Ascending aorta (tissue), 2 donors: ENCODE data around the gene EVX2. TPM values are rescaled to one million over a fixed set of nuclear protein-coding genes. Genes with fewer than 3 reads are reported as not detected.

ENCODE experiments used
- DNase-seq, 2 donors: peaks; one replicate each; pipeline ENCODE4 v3.0.0-alpha.2; 2019; ENCODE audit warnings: low spot score in 2 of 2
- H3K27ac ChIP-seq, 2 donors: fragments of 200-600 bp; sonication (generic); one replicate each; pipeline ENCODE4 v1.5.1; 2016 to 2017; ENCODE audit warnings: mild to moderate bottlenecking in 1 of 2
- H3K27me3 ChIP-seq: fragments of 200-600 bp; sonication (generic); one replicate; pipeline ENCODE4 v1.5.1; 2017
- H3K36me3 ChIP-seq, 2 donors: fragments of 200-600 bp; sonication (generic); one replicate each; pipeline ENCODE4 v1.5.1; 2016
- H3K4me1 ChIP-seq, 2 donors: fragments of 200-600 bp; sonication (generic); one replicate each; pipeline ENCODE4 v1.5.1; 2016 to 2017; ENCODE audit warnings: mild to moderate bottlenecking in 1 of 2
- H3K4me3 ChIP-seq, 2 donors: fragments of 200-600 bp; sonication (generic); one replicate each; pipeline ENCODE4 v1.5.1; 2016 to 2017; ENCODE audit warnings: mild to moderate bottlenecking in 1 of 2
- H3K9me3 ChIP-seq, 2 donors: fragments of 200-600 bp; sonication (generic); one replicate each; pipeline ENCODE4 v1.5.1; 2016
- intact Hi-C: fragments of 100-400 bp; cut with DNase I; formaldehyde crosslinking; loops from one replicate; pipeline ENCODE4 v1.15.1; 2023
- total RNA-seq: library from RNA; depleted of rRNA; stranded (reverse); fragments of >200 nt; gene quantifications from one replicate; pipeline ENCODE4 v1.1.0, GENCODE V29; 2016
- TF ChIP-seq, protein P1 (sequence below), 3 experiments: fragments of 200-600 bp in 2 of 3; fragments of 450-650 bp in 1 of 3; sonication (generic) in 2 of 3; IDR thresholded peaks; one replicate each; pipeline ENCODE4 v1.5.1; 2016 to 2019; ENCODE audit warnings: antibody characterized with exemption in 3 of 3, mild to moderate bottlenecking in 1 of 3, moderate library complexity in 1 of 3

Gene EVX2
- total RNA-seq, 1 donor from 2014 or later: not detected

DNA sequence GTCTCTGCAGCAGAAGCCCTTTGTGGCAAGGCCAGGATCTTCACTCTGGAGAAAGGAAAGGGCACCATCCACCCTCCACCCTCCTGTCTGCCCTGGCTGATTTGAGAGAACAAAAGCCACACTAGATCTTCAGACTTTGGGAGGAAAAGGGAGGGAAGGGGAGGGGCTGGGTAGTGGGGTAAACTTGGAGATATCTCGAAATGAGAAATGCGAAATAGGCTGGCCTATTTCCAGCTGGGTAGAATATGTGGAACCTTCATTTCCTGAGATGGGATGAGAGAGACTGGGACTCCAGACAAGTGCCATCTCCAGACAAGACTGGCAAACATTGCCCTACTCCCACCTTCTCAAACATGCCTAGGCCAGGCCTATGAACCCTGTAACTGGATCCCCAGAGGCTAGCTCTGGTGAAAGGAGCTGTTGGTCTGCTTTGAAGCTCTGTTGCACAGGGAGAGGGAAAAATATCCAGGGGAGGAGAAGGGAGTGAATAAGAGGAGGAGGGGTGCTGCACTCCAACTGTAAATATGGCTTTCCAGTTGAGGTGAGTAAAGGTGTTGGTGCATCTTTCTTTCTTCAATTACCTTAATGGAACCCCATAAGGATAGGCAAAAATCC, 17.6 kb upstream of the EVX2 start:
- H3K9me3 ChIP-seq: no peaks in the 10 kb centered on the region
- intact Hi-C loops: loop anchor here (10.0 kb wide), 1 partner anchor 917 kb away; the partner anchor contains the start of gene ATP5MC3
- H3K36me3 ChIP-seq: no peaks in the 10 kb centered on the region
- H3K27me3 ChIP-seq: peaks cover 60% of the 10 kb centered on the region
- TF ChIP-seq, protein P1, sequence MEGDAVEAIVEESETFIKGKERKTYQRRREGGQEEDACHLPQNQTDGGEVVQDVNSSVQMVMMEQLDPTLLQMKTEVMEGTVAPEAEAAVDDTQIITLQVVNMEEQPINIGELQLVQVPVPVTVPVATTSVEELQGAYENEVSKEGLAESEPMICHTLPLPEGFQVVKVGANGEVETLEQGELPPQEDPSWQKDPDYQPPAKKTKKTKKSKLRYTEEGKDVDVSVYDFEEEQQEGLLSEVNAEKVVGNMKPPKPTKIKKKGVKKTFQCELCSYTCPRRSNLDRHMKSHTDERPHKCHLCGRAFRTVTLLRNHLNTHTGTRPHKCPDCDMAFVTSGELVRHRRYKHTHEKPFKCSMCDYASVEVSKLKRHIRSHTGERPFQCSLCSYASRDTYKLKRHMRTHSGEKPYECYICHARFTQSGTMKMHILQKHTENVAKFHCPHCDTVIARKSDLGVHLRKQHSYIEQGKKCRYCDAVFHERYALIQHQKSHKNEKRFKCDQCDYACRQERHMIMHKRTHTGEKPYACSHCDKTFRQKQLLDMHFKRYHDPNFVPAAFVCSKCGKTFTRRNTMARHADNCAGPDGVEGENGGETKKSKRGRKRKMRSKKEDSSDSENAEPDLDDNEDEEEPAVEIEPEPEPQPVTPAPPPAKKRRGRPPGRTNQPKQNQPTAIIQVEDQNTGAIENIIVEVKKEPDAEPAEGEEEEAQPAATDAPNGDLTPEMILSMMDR (IDR thresholded peaks at IDR 0.05): no peak
- H3K4me3 ChIP-seq: no peak overlapping the region
- H3K27ac ChIP-seq: no peak overlapping the region
- peaks cover 13 to 24% of the 10 kb centered on the region in 2 donors for H3K4me1 ChIP-seq
- peak in 1 of 2 donors; percentile 19 for DNase-seq

DNA sequence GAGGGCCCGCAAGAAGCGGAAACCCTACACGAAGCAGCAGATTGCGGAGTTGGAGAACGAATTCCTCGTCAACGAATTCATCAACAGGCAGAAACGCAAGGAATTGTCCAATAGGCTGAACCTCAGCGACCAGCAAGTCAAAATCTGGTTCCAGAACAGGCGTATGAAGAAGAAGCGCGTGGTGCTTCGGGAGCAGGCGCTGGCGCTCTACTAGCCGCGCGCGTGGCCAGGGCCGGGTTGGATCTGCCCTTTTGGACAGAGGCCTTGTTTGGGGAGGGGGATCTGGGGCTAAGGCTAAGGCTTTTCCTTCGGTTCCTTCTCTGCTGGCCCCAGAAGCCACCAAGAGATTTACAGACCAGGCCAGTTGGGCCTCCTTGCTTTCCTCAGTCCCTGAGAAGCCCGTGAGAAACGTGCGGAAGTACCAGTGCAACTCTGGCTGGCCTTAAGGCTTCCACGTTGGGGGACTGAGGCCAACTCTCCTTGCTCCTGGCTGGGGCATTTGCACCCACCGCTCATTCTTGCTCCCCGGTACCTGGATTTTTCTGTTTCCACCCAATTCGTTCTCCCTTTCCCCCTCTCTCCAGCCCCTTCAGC, 16.9 kb upstream of the EVX2 start:
- peaks cover 56% of the 10 kb centered on the region for H3K27me3 ChIP-seq
- H3K4me1 ChIP-seq: peaks cover 13 to 24% of the 10 kb centered on the region in 2 donors
- DNase-seq: peak in 1 of 2 donors; percentile 22
- no peak overlapping the region for H3K27ac ChIP-seq
- TF ChIP-seq, protein P1 (IDR thresholded peaks at IDR 0.05): no peak
- H3K9me3 ChIP-seq: no peaks in the 10 kb centered on the region
- no peak overlapping the region for H3K4me3 ChIP-seq
- H3K36me3 ChIP-seq: no peaks in the 10 kb centered on the region
- intact Hi-C loops: loop anchor here (10.0 kb wide), 1 partner anchor 916 kb away; the partner anchor contains the start of gene ATP5MC3

DNA sequence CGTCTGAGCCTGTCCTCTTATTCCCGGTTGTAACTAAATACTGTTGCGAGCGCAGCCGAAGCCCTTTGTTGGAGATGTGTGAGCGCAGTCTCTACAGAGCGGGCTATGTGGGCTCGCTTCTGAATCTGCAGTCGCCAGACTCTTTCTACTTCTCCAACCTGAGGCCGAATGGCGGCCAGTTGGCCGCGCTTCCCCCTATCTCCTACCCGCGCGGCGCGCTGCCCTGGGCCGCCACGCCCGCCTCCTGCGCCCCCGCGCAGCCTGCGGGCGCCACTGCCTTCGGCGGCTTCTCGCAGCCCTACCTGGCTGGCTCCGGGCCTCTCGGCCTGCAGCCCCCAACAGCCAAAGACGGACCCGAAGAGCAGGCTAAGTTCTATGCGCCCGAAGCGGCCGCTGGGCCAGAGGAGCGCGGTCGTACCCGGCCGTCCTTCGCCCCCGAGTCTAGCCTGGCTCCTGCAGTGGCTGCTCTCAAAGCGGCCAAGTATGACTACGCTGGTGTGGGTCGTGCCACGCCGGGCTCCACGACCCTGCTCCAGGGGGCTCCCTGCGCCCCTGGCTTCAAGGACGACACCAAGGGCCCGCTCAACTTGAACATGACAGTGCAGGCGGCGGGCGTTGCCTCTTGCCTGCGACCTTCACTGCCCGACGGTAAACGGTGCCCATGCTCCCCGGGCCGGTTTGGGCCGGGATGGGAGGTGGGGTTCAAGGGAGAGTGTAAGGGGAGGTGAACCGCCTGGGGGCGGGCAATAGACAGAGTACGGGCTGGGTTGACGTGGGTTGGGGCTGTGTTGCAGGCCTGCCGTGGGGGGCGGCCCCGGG, 16.2 kb upstream of the EVX2 start, which contains the start of gene HOXD12:
TSS of gene HOXD12 (plus strand) at position 68 of the 819 bp plus-strand sequence. CDS start at position 75, 7 bp downstream.
- peaks cover 13 to 24% of the 10 kb centered on the region in 2 donors for H3K4me1 ChIP-seq
- no peak within 1 kb of the TSS for H3K27ac ChIP-seq
- H3K27me3 ChIP-seq: peaks cover 59% of the 10 kb centered on the region
- H3K4me3 ChIP-seq: no peak within 1 kb of the TSS
- no peaks in the 10 kb centered on the region for H3K9me3 ChIP-seq
- intact Hi-C loops: loop anchor here (5.0 to 10.0 kb wide), 4 partner anchors 848 to 1765 kb away; partner anchors contain the start of genes ATP5MC3 and SP9
- H3K36me3 ChIP-seq: no peaks in the 10 kb centered on the region
- DNase-seq: peak in 1 of 2 donors; percentile 60
- TF ChIP-seq, protein P1 (IDR thresholded peaks at IDR 0.05): no peak

DNA sequence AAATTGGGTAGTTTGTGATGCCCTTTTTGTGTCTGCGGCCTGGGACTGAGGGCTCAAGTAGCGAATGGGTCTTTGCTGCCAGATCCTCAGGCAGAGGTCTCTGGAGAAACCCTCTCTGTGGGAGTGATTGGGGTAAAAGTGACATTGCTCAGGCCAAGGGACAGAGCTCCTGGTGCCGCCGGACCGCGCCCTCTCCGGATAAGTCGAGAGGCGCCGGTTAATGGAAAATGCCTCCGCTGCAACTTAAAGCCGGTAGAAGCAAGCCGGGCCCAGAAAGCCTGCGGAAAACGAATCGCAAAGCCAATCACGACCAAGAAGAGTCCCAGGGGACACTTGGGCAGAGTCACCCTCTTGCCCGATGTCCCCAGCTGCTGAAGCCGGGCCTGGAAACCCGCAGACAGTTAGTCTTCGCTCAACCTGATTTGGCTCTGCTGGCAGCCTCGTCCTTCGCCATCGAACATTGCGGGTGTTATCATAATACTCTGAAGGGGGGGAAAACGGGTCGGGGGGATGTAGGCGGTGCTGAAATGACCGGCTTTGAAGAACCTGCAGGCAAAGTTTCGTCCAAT, 15.5 kb upstream of the EVX2 start:
- H3K4me3 ChIP-seq: no peak overlapping the region
- DNase-seq: peak in 1 of 2 donors; percentile 40
- peaks cover 58% of the 10 kb centered on the region for H3K27me3 ChIP-seq
- no peak overlapping the region for H3K27ac ChIP-seq
- no peaks in the 10 kb centered on the region for H3K9me3 ChIP-seq
- intact Hi-C loops: loop anchor here (5.0 to 10.0 kb wide), 3 partner anchors 847 to 1764 kb away; partner anchors contain the start of gene SP9
- H3K36me3 ChIP-seq: no peaks in the 10 kb centered on the region
- H3K4me1 ChIP-seq: peaks cover 13 to 18% of the 10 kb centered on the region in 2 donors
- TF ChIP-seq, protein P1 (IDR thresholded peaks at IDR 0.05): no peak
